Measurements from ENCODE around the gene SMO.
A peak's percentile ranks its signal among the peaks of the same experiment; 100 is the strongest.

SMO gene

DNA sequence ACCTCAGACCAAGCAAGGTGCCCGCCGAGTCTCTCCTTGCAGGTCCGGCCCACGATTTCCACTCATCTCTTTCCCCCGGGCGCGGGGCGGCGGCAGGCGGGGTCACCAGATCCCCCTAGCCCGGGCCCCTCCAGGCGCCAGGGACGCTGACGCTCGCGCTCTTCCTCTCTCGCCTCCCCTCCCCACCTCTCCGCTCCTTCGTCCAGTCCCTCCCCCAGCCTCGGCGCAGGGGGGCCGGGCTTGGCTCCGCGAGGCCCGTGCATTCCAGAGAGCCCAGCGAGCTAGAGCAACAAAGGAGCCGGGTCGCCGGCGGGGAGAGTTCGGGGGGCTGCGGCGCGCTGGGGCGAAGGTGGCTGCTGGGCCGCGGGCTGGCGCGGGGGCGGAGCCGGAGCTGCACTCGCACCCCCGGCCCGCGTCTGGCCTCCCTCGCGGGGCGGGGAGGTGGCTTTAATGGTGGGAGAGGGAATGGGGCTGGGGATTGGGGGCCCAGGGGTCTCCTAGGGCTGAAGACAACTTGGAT is at the start of gene SMO:
Gene SMO, plus strand, starts transcription at position 262 of the 520 bp plus-strand sequence. CDS start 519 bp downstream, outside the sequence.
- DNase-seq = peak in 1 of 2 donors; percentile 7

DNA sequence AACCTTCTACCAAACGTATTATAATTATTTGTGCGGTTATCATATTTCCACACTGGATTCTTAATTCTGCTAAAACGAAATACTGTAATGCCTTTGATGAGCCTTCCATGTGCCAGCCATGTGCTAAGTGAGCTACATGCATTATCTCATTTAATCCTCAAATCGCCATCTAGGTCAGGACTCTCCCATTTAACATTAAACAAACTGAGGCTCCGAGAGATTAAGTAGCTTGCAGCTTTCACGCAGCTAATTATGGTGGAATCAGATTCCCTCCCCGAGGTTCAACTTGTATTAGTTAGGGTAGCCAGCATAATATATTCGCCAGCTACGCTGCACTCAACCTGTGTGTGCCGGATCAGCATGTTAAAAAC is 44.7 kb upstream of the SMO start:
- DNase-seq = no peak

DNA sequence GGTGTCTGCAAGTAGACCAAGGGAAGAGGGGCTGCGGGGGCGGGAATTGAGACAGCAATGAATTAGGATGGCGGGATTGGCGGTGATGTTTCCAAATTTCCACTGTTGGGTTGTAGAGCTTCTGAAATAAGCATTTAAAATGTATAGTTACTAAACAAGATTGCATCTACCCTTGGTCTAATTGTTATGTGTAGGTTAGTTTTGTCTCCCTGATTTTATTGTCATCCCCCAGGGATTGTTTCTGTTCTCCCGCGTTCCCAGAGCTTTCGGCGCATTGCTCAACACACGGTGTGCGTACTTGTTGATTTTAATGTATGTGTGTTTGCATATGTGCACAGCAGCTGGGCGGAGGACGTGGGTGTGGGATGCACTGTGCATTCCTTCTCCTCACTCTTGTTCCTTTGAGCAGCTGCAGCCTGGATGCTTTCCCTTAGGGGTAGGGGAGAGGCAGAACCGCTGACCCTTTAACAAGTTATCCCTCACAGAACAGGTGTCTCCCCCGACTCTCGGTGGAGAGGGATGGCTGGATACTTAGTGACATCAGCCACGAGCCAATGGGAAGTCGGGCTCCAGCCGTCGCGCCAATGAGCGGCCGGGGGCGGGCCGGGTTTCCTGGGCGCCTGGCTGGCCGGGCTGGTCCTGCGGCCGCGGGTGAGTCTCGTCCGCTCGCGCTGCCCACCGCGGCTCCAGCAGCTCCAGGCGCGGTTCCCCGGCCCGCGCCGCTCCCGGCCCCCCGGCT is 44.2 kb upstream of the SMO start, which contains the start of gene TSPAN33:
Gene TSPAN33, plus strand, starts transcription at position 613 of the 739 bp plus-strand sequence. CDS start 274 bp downstream, outside the sequence.
- DNase-seq = peak; percentile 50 to 57

DNA sequence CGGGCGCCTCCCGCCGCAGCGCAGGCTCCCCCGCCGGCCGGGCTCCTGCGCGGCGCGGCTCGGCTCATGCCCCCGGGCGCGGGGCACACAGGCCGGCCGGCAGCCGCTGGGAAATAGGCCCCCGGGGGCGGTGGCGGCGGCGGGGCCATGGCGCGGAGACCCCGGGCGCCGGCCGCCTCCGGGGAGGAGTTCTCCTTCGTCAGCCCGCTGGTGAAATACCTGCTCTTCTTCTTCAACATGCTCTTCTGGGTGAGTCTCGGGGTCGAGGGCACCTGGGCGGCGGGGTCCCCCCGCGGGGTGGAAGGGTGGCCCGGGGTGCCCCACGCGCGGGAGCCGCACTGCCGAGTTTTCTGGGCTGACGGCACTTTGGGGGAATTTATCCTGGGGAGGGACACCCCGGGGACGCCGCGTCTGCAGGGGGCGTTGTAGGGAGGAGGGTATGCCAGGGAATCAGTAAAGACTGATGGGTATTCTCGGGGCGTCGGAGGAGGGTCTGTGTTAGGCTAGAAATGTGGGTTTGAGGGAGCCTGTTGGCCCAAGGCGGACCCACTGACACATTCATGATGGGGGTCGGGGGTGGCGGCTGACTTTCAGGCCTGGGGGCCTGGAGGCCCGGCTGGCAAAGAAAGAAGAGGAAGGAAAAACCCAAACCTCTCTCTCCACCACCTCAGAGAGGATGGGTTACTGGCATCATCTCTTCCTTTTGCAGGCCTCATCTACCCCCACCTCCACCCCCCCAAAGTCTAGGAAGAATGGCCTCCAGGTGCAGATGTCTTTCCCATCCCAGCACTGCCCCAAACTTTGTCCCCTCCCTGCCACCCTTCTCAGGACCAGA is 43.4 kb upstream of the SMO start:
- DNase-seq = no peak

DNA sequence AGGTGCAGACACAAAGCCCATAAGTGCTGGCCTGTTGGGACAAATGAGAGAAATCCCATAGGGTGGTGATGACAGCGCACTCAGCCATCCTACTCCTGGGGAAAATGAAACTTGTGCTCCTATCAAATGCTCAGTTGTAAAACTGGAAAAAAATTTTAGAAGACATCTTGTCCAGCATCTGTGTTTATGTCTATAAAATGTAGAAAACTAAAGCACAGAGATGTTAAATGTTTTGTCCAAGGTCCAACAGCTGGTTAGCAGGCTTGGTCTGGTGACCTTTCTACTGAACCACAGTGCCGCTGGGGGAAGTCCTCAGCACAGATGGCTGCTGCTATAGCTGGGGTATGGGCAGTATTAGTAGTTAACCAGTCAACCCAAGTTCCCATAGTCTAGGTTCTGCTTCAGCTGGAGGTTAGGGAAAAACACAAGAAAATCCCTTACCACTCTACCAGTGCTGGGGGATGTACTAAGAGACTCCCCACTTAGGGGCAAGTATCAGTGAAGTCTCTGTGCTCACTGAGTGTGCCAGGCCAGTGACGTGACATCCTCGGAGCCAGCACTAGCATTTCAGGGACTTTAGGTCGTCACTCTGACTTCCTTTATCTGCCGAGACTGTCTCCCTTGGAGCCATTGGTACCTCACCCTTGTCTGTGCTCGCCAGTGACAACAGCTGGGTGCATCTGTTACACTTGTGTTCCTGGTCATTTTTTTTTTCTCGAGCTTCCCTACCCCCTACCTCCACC is 42.0 kb upstream of the SMO start:
- no peak for DNase-seq

DNA sequence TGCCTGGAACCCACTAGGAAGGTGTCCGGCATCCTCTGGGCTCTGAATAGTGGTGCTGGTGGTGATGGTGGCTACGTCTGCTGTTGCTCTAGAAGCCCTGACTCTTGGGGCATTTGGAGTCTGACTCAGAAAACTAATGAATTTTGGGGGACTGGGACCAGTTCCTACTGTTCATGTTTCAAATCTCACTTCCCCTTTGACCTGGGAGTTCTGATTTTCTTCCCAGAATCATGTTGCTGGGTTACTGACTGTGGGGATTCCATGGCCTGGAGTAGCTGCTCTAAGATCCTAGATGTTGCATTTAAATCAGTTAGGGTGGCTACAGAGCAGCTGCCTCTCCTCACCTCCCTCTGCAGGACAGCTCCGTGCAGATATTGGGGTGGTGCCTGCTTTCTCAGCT is 40.7 kb upstream of the SMO start:
- no peak for DNase-seq

DNA sequence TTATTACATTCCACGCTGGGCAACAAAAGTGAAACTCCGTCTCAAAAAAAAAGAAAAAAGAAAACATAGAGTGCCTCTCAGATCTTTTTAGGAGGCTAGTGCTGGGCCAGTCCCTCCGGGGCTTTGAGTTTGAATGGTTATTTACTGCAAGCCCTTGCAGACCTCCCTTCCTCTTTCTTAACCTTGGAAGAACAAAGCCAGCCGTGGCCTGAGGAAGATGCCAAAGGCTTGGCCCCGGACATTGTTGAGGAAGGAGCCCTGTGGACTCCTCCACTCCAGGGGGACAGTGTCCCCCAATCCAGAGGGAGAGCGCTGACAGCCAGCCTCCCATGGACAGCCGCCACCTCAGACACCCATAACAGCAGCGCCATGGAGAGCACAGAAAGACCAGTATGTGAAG is 38.9 kb upstream of the SMO start:
- no peak for DNase-seq

DNA sequence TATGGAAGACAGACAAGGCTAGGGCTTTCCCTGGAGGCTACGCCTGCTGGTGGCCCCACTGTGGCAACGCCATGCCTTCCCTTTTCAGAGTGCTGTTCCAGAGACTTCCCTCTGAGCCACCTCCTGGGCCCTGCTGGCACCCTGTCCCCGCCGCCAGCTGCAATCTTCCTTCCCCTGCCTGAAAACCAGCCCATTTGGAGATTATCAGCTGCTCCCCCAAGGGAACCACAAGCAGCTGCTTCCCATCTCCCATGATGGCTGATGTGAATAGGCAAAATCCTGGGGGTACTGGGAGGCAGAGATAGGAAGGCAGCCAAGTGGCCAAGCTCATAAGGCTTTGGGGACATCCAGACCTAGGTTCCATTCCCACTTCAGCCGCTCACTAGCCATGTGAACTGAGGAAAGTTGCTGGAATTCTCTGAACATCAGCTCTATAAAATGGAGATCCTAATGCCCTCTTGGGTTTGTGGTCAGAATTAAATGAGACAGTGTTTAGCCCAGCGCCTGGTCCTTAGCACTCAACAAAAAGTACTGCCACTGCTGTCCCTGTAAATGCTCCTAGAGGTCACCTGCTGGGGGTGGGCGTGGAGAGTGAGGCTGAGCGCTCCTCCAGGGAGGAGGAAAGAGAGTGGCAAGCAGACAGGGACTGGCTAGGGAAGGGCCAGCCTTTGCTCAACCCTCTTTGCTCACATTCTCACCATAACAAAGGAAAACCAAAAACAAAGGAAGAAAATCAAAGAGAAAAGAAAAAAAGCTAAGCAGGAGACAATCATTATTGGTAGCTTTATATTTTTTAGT is 38.0 kb upstream of the SMO start:
- no peak for DNase-seq

DNA sequence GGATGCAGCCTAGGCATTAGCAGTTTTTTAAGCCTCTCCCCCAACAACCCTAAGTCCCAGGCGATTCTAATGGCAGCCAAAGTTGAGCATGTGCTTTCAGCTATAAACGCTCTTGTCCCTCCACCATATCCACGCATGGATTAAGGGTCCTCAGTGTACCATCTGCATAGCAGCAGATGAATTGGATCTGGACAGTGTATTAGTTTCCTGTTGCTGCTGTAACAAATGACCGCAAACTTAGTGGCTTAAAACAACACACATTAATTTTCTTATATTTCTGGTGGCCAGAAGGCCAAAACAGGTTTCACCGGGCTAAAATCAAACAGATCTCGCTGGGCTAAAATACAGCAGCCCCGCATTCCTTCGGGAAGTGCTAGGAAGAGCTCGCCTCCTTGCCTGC is 30.8 kb upstream of the SMO start:
- DNase-seq = no peak

DNA sequence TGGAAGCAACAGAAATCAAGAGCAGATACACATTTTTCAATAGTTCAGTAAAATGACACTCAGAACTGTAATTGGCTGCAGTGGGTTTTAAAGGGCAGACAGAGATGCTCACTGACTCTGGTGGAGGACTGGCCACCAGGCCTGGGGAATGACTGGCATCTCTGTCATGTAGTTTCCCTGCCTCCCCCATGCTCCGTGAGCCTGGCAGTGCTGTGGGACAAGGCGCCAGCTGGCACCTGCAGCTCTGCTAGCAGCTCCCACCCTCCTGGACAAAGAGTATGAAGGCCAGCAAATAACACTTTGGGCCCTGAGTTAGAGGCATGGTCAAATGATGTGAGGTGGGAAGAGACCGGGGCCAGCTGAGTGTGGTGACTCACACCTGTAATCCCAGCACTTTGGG is 28.9 kb upstream of the SMO start:
- no peak for DNase-seq

DNA sequence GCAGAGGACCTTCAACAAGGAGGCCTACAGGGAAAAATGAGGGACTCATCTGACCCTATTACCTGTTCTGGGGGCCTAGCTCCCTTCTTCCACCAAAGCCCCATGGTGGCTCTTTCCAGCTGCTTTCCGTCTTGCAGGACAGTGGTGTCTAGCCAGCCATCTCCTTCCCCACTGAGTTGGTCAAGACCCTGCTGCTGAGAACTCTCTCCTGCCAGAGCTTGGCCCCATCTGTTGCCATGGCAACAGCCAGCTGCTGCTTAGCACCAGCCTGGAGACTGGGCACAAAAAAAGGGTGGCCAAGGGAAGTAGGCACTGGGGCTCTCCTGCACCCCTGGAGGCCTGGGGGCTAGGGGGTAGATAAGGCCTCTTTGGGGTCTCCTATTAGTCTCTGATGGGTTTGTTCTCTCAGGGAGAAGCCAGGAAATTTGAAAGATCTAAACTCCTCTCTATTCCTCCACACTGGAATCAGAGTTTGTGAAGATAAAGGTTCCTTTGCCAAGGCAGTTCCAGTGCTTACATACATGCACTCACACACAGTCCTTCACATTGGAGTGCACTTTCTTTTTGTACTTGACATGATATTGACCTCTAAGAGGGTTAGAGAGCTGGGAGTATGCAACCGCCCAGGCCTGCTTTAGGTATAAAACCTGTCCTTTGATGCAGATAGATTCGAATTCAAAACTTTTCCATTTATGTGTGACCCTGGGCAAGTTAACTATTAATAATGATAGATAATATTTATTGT is 28.1 kb upstream of the SMO start:
- DNase-seq = no peak

DNA sequence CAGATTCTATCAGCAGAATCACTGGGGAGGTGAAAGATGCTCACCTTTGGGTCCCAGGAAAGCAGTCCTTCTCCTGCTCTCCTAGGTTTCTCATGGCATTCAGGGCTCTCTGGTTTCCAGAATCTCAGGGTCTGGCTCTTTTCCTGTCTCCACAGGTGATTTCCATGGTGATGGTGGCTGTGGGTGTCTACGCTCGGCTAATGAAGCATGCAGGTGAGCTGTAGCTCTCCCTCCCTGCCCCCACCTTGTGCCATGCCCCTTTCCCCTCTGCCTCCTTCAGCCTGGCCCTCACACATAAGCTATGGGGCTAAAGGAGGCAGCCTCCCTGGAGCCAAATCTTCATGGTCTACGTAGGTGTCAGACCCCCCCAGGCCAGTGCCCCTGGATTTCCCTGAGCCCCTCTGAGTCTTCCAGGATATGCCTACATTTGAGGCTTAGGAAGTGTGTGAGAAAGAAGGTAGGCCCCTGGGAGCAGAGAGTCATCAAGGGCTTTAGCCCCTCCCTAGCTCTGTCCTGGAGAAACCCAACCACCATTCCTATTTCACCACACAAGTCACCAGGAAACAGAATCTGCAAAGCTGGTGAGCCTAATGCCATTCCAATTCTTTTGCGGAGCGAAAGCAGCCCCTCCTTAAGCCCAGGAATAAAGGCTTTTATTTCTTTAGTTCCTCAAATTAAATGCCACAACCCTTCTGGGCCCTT is 26.8 kb upstream of the SMO start:
- DNase-seq = no peak

DNA sequence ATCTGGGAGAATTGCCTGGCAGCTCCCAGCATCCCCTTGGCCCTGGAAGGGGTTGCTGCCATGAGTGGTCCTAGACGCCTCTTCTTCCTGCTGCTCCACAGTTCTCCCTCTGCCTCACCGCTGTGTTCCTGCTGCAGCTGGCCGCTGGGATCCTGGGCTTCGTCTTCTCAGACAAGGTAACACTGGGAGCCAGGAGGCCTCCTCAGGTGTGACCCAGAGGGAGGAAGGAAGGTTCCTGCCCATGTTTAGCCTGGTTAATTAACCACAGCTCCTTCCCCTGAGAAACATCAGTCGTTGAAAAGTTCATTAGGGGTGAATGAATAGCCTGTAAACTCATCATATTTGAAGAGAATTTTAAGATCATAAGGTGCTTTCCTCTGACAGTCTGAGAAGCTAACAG is 25.7 kb upstream of the SMO start:
- DNase-seq = no peak

DNA sequence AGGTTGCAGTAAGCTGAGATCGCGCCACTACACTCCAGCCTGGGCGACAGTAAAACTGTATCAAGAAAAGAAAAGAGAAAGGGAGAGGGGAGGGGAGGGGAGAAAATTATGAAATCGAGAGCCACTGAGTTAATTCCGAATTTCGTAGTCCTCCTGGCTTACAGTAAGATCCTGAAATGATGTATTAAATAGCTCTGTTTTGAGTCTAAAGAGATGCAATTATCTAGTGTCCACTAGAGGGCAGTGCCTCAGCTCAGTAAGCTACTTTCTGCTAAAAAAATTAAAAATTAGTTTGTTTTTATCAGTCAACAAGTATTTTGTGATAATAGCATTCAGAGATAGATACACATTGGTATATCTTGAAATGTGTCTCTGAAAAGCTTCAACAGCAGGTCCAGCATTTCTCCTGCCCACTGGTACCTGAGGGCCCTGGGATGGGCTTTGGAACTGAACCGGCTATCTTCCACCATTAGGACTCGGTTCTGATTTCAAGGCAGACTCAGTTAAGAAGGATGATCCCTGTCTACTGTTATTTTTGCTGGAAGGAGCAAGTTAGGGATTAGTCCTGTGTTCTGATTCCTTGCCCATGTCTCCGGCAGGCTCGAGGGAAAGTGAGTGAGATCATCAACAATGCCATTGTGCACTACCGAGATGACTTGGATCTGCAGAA is 24.4 kb upstream of the SMO start:
- DNase-seq = no peak

DNA sequence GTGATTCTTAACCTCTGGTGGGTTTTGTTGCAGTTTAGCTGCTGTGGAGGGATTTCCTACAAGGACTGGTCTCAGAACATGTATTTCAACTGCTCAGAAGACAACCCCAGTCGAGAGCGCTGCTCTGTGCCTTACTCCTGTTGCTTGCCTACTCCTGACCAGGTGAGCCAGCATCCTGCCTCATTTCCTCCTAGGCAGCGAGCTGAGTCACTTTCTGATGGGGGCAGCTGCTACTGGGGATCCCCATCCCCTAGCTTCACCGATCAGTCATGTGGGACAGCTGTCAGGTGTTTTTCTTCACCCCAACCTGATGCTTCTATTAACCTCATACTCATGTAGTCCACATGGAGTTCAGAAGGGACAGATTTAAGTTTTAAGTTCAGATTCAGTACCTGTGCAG is 21.7 kb upstream of the SMO start:
- no peak for DNase-seq

DNA sequence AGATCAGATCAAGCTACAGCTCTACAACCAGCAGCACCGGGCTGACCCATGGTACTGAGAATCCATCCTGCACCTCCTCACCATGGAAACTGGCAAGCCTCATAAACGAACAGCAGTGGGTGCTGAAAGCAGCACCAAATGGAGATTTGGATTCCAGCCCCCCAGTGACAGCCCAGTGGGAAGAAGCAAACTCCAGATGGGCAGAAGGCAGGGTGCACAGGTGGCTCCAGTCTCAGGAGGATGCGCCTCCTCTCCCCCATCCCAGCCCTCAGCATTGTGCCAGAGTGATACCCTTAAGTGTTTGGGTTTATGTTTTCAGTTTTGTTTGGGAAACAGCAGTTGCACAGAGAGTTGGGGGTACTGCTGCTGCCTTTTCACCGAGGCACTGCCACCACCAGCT is 20.6 kb upstream of the SMO start:
- no peak for DNase-seq

DNA sequence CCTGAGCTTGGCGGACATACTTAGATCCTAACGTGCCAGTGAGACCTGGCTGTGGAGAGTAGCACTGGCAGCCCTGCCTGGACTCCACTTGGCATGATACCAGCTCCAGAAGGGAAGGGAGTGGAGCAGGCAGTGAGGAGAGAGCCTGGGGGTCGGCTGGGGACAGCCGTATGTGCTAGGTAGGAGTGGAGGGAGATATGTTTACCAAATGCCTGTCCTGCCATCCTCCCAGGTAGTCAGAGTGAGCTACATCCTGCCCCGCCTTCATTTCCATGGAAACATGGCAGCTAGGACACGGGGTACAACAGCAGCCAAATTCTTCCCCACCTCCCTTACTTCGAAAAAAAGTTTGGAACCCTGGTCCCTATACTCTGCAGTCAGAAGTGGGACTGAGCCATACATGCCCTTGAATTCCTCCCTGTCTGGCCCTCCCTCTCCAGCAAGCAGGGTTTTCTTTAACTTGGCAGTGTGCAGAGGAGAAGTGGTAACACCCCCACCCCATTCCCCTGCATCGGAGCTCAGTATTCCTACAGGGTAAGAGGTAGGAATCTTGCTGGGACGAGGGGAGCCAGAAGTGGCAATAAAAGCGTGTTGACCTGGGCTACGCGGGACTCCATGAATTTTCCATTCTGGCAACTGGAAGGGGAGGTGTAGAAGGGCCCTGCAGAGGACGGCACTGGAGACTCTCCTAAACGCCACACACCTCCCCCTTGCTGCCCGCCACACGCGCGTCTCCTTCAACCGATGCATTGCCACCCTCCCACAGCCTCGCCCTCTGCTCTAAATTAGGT is 20.0 kb upstream of the SMO start:
- DNase-seq = no peak

DNA sequence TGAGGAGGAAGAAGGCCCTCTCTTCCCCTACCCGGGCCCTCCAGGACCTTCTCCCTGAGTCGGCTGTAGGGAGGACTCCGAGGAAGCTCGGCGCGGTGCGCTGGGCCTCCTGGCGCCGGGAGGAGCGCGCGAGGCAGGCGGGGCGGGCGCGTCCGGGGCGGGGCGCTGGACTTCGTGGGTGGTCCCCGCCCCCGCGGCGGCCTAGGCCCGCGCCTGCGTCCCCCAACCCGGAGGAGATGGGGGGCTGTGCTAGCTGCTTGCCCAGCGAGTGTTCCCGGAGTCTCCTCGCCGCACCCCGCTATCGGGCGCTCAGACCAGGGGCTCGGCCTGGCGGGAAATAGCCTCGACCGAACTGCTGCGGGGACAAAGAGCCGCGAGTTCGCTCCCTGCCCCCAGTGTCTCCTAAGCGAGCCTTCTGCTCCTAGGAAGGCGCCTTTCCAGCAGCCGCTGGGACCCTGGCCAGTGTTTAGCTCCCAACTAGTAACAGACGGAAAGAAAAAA is 19.2 kb upstream of the SMO start:
- DNase-seq = peak; percentile 19 to 34

DNA sequence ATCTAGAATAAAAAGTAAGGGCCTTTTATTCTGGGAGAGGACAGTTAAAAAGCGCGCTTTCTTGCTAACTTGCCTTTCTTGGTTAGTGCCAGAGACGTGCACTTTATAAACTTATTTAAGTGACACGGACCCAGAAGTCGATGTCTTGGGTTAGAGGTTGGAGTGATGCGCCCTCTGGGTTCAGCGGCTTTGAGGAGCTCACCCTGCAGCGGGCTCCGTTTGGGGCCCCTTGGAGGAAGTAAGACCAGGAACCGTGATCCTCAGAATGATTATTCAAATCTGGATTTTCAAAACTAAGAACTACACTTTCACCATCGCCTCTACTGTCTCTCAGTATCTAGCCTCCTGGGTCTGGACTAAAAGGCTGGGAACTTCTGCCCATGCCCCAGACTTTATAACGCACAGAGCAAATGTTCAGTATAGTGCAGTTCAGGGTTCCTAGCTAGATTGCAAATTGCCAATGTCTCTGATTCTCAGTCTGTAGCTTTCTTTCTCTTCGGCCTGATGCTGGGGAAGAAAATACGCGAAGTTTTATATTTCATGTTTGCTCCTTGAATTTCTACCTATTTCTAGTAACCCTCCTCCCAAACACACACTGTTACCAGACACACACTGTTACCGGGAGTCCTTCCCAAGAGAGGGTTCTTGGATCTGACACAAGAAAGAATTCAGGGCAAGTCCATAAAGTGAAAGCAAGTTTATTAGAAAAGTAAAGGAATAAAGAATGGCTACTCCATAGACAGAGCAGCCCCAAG is 18.6 kb upstream of the SMO start:
- peak in 1 of 2 donors; percentile 17 for DNase-seq

All from stimulated activated CD4-positive, alpha-beta T cell treated with anti-CD3 and anti-CD28 coated beads, Interleukin-2, amount 100 ng/mL, for 48 hours (primary cell).